T-helper 1 cell (primary cell): ENCODE results near the gene CAPN9.
"Not testable (repeated sequence)": the region's sequence is repeated elsewhere in the genome, so short reads cannot be mapped to it uniquely, and the experiment has no call there.

Source experiments
- DNase-seq, 5 donors: peaks; one replicate each; pipeline ENCODE4 v3.0.0-alpha.2; 2012 to 2020

CAPN9 gene

DNA sequence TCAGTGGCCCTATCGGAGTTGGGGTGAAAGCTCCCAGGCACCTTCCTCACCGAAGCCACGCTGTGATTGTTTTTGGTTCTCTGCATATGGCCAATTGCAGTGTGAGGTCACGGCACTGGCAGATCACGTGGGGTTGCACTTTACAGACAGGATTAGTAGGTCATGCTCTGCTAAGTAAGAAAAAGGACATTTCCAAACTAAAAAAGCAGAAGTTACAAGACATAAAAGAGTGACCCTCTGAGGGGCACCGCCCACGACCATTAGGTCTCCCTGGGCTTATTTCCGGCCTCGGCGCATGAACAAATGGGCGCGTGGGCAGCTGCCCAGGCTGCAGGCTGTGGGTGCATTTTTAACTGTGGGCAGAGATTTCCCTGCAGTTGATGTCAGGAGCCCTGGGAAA lies 2.0 kb downstream of the CAPN9 start:
- no peak for DNase-seq

DNA sequence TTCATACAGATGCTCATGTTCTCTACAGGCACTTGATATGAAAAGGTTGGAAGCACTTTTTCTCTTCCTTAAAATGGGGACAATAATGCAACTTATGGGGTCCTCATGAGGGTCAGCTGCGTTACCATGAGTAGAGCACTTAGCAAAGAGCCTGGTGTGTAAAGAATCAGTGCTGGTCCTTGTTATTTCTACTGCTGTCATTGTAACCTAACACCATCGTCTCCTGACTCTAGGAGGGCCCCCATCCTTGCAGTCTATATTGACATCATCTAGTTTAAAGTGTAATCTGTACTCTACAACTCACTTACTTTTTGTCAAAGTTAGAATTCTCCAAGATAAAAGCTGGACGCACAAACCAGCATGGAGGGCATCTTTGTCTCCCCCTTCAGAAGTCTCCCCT lies 2.4 kb downstream of the CAPN9 start:
- no peak for DNase-seq

DNA sequence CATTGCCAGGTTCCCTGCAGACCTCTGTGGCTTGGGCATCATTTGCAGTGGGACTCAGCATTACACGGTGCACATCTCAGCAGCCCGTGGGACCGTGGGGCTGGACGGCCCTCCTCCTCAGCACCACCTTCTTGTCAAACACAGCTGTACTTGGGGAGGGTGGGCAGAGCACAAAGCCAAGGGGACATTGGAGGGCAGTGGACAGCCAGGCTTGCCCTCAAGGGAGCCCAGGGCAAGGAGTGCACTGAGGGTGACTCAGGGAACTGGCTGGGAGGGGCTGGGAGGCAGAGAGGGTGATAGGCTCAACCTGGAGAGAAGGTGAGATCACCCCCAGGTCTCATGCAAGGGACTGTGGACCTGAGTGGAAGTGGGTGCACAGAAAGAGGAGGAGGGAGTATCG lies 3.4 kb downstream of the CAPN9 start:
- DNase-seq, result no peak

DNA sequence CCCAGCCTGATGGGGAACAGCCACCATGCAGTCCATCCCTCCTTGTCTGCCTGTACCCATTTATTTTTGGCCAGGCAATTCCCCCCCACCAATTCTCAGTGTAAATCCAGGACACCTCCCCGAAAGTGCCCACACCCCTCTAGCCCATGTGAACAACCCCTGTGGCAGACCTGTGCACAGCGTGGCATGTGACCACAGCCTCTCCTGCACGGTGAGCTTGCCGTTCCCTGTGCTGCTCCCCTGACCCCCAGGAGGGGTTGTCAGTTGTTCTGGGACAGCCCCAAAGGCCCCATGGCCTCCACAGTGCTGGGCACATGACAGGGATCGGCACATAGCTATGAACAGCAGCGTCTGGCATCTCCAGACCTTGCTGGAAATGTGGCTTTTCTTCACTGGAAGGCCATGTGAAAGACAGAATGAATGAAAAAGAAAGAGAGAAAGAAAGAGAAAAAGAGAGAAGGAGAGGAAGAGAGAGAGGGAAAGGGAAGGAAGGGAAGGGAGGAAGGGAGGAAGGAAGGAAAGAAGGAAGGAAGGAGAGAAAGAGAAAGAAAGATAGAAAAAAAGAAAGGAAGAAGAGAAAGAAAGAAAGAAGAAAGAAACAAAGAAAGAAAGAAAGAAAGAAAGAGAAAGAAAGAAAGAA lies 3.9 kb downstream of the CAPN9 start:
- no peak for DNase-seq

DNA sequence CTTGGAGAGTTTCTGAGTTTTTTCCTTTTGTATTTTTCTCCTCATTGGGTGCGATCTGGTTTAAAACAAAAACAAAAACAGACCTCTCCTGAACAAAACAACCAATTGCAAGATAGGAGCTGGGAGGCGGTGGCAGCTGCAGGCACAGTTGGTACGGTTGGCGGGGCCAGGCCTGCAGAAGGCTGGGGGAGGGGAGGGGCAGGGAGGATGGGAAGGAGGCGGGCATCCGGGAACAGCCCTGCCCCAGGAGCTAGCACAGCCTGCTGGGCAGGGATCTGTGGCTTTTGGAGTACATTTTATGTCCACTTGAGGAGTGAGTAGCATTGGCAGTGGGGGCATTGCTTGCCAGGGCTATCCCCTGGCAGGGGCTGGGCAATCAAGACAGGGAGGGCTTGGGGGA lies 5.2 kb downstream of the CAPN9 start:
- no peak for DNase-seq

DNA sequence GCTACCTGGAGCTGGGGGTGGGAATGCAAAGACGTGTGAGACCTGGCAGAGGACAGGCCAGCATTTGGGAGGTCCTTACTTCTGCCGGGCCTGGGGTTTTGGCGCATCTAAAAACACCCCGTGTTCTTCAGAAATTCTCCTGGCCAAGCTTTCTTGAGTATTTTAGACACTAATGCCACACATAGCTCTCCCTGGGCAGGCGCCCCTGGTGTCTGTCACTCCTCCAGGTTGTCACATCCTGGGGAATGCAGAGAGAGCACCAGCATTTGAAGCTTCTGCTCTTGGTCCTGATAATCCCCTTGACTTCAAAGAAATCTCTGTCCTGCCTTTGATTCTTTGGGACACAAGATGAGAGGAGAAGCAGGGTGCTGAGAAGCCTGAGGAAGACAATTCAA lies 6.0 kb downstream of the CAPN9 start:
- no peak for DNase-seq

DNA sequence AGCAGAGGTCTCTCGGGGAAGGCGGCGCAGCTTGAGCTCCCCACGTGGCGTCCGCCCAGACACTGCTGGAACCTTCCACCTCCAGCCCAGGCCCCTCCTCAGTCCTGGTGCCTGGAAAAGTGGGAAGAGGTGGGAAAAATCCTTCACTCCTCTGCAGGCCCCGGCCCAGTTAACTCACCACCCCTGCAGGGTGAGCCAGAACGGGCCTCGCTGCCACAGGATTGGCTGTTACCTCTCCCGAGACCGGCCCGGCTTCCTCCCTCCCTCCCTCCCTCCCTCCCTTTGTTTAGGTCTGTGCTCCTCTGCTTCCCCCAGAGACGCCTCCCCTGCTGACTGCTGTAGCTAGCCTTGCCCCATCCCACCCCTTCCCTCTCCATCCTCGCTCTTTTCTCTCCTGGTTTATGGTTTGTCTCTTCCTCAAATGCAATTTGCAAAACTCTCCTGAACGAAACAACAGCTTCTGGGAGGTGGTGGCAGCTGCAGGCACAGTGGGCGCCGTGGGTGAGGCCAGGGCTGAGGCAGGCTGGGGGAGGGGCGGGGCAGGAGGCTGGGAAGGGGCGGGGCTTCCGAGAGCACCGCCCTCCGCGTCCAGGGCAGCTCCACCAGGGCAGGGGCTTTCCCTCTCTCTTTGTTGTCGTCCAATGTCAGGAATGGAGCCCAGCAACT lies 6.5 kb downstream of the CAPN9 start:
- DNase-seq, result peak in 2 of 5 donors; percentile 17

DNA sequence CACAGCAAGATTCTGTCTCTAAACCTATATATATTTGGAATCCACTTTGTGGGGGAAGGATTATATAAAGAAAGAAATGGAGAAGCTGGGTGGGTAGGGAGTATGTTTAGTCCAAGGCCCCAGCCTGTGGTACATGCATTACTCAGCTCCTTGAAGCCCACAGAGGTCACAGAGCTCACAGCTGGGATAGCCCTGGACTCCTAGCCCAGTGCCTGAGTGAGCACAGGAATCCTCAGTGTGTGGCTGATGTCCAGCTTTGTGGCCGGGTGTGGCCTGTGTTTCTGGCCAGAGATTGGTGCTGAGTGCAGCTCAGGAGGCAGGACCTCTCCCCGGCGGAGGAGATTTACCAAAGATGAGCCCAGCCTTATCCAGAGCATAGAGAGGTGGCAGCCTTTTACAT lies 7.6 kb downstream of the CAPN9 start:
- DNase-seq, result no peak

DNA sequence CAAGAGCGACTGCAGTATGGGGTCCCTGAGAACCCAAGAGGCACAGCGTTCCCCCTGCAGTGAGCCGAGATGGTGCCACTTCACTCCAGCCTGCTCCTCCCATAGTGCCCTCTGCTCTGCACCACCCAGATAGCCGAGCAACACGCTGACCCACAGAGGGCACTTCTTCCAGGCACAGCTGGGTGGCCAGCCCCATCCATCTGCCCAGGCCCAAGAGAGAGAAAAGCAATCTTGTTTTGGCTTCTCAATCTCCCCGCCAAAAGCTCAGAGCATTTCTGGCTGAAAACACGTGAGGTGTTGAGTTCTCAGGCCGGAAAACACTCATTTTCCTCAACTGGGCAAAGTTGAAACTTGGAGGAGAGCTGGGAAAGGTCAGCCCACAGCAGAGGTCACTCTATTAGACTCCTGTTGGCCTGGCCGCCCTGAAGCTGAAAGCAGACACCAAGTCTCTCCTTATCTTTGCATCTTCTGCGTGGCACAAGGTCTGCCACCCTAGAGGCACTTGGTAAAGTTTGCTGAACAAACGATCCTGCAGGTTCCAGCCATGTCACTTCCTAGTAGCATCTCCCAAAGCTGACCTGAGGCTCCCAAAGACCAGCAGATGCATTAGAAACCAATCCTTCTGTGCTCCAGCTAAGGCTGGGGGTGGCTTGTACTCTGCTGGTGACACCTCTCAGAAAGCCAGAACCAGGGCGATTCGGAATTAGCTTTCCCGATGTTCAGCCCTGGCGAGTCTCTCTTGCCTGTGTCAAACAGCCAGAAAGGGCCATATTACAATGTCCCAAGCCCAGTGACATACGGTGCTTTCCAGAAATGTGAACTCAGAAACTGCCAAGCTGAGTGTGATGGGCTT lies 10.9 kb downstream of the CAPN9 start:
- no peak for DNase-seq

DNA sequence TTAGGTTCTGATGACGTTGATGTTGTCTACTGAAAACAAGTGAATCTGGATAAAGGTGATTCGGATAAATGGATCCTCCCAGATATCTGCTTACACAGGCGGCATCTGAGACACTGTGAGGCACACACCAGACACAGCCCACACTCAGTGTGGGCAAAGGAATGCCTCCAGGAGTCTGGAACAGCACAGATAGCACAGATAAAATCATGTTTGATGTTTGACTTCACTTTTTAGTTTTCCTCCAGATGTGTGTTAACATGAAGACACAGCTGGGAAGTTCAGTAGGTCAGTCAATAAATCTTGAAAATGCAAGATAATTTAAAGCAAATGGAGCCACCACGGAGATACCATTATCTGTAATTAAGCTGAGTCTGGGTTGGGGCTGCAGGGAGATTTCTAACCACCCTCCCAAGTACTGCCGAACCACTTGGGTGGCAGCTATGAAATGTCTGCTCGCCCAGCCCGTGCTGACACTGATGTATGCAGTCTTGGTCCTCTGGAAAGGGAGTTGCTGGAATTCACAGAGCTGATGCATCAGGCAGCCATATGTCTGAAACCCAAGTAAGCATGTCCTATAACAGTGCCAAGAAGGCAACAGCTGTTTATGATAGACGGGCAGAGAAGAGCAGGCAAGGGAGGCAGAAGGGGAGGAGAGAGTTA lies 11.7 kb downstream of the CAPN9 start:
- DNase-seq, result no peak

DNA sequence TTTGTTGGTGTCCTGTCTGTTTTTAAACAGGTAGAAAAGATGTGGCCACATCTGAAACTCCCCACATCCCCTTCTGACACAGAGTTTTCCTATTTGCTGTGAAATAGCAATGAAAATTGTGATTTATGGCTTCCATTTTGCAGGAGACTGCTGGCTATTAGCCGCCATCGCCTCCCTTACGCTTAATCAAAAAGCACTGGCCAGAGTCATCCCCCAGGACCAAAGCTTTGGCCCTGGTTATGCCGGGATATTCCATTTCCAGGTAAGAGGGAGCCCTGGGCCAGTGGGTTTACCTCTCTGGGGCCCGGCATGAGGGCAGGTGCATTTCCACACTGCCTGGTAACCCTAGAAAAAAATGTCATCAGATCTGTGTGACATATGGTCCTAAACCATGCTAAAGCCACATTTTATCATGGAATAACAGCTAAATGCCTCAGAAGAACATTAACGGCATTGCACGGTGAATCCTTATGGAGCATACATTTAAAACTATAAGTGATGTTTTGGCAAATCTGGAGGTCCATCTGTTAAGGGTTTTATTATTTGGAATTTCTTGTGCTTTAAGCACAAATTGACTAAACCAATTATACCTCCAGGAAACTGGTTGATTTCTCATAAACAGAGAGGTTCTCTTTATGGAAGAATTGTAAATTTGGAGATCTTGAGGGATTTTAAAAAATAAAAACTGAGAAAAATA lies 12.3 kb downstream of the CAPN9 start:
- DNase-seq, result no peak

DNA sequence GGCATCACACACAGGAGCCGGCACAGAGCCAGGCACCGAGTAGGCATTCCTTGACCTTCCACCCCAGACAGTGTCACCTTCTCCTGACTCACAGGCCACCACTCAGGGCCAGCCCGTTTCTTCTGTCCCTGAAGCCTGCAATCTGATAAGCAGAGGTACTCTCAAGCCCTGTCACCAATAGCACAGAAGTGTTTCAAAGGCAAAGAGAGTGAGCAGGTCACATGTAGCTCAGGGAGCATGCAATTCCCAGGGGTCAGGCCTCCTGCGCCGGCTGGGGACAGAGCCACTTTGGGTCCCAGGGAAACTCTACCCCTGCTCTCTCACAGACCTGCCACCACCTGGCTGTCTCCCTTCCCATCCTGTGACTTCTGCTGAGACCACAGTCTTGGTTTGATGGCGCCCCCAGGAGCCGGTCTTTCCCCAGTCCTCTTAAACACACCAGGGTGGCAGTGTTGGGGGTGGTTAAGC lies 13.2 kb downstream of the CAPN9 start:
- no peak for DNase-seq

DNA sequence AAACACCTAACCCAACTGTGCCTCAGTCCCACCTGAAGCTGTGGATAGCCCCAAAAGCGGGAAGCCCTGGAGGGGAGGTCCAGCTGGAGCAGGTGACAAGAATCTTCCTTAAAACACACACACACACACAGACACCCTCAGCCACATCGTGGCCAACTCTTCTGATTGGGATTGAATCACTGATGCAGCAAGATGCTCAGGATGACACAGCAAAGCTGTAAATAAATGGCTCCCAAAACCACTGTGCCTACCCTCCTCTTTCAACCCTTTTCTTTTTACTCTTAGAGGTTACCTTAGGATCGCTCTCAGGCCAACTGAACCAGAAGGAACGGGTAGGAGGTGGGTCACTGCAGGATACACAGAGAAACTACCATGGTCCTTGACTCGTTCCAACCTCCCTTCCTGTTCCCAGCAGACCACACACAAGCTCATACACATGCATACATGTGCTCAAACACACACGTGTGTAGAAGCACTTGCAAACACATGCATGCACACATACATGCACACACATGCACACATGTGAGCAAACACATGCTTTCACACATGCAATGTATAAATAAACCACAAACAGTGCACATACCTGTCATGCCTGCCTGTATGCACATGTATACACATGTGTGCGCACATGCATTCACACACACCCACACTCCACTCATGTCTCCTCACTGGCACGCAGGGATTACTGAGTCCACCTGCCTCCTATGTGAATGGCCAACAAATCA lies 14.4 kb downstream of the CAPN9 start:
- no peak for DNase-seq

DNA sequence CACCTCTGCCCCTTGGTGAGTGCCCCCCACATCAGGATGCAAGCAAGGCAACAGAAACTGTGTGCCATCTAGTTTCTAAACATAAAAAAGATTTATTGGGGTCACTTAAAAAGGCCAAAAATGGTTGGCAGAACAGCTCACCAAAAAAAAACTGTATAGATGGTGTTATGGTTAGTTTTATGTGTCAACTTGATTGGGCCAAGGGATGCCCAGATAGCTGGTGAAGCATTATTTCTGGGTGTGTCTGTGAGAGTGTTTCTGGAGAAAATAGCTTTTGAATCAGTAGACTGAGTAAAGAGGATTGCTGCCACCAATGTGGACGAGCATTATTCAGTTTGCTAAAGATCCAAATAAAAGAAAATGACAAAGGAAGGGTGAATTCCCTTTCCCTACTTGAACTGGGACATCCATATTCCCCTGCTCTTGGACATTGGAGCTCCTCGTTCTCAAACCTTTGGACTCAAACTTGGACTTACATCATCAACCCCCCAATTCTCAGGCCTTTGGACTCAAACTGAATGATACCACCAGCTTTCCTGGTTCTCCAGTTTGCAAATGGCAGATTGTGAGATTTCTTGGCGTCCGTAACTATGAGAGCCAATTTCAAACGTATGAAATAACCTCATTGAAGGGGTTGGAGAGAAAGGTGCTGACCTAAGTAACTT lies 16.9 kb downstream of the CAPN9 start:
- no peak for DNase-seq

DNA sequence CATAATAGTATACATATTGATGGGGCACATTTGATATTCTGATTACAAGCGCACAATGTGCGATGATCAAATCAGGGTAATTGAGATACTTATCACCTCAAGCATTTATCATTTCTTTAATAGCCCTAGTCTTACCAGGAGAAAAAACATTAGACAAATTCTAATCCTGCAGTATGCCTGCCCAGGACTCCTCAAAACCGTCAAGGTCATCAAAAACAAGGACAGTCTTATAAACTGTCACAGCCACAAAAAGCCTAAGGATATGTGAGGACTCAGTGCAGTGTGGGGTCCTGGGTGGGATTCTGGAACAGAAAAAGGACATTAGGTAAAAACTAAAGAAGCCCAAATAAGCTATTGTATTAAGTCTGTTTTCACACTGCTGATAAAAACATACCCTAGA lies 19.1 kb downstream of the CAPN9 start:
- DNase-seq, result no peak

DNA sequence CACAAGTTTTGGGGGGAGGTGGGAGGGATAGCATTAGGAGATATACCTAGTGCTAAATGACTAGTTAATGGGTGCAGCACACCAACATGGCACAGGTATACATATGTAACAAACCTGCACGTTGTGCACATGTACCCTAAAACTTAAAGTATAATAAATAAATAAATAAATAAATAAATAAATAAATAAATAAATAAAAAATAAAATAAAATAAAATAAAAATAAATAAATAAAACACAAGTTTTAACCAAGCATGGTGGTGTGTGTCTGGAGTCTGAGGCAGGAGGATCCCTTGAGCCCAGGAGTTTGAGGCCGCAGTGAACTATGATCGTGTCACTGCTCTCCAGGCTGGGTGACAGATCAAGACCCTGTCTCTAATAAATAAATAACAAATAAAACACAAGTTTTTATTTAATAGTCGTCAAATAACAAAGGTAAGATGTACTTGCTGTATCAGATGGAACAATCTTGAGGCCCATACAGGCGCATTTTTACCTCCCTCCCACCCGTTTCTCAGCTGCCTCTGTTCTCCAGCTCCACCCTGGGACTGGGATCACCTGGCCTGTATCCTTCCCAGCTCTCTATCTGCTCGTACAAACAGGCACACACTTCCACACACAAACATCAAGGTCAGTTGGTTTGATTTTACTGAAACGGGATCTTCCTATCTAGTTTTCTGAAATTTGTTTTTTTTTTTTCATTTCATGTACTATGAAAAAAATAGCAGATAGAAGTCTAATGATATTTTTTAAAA lies 20.8 kb downstream of the CAPN9 start:
- DNase-seq, result not testable (repeated sequence)

DNA sequence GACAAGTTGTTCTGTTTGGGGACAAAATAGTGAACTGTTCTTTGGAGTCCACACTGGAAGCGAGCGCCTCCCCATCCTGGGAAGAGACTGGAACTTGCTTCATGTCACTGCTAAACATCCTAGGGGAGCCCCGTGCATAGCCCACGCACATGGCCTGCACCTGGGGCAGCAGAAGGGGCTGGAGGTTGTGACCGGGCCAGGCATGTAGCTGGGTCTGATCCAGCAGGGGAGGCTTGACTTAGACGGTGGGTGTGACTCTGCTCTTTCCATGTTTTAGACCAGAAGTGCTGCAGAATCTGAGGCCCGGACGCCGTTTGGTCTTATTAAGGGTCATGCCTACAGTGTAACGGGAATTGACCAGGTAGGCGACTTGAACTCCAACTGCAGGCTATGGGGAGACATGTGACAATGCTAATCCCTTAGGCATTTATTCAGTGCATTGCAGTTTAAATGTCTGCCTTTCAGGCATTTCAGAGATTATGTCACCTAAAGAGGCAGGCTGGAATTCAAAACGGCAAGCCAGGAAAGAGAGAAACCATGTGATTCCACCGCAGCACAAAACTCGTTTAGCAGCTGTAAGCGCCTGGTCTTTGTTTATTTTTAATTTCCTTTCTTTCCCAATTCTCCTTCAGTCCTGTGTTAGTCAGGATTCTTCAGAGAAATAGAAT lies 21.8 kb downstream of the CAPN9 start:
- no peak for DNase-seq

DNA sequence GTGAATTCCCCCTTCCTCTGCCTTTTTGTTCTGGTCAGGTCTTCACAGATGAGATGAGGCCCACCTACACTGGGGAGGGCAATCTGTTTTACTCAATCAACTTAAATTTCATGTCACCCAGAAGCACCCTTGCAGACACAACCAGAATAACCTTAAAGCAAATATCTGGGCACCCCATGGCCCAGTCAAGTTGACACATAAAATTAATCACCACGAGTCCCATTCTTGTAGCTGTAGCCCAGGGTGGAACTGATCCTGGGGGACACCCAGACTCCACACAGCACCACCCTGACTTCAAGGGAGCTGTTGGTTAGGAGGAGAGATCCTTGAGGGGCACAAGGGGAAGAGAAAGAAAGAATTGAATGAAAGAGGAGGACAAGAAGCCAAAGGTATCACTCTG lies 23.1 kb downstream of the CAPN9 start:
- no peak for DNase-seq

DNA sequence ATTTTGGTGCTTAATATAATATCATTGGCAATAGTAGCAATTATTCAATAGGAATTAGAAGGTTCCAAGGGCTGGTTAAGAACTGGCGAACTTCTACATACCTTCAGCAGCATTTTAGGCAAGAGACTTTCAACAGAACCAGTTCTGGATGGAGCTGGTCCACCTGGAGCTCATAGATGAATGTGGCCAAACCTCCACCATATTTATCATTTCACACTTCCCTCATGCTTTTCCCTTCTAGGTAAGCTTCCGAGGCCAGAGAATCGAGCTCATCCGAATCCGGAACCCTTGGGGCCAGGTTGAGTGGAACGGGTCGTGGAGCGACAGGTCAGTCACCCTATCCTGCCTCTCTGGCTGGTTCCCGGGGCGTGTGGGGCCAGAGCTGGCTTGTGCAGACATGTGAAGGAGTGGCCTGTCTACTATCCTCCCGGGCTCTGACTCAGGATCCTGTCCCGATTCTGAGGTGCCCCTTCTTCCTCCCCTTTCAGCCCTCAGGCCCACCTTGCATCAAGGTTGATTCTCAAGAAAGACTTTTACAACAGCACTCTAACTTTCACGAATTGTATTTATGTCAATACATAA lies 24.7 kb downstream of the CAPN9 start:
- no peak for DNase-seq
